ENCODE results near the gene ZCCHC9.

ZCCHC9 gene

DNA sequence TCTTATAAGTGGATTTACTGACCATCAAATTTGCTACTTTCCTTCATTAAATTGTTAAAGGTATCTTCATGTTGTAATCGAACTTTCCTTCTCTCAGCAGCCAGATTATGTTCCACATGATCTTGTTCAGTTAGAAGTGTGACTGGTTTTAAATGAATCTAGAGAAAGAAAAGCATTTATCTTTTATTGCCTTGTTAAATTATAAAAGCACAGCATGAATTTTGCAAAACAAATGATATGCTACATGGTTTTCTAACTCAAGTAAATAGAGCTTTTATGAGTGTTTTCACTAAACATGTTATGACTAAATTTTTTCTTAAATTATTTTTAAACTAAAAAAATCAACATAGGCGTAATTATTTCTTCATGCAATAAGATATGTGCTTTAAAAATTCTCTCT is 58.5 kb downstream of the ZCCHC9 start:
- no peak for DNase-seq

DNA sequence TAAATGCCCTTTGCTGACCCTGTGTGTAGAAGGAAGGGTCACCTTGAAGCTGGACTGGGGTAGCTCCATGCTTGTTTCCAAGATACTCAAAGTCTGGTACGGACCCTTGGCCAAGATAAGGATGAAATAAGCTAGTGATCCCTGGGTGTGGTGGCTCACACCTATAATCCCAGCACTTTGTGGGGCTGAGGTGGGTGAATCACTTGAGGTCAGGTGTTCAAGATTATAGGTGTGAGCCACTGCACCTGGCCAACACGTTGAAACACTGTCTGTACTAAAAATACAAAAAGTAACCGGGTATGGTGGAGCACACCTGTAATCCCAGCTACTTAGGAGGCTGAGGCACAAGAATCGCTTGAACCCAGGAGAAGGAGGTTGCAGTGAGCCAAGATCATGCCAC is 59.3 kb downstream of the ZCCHC9 start:
- no peak for DNase-seq

DNA sequence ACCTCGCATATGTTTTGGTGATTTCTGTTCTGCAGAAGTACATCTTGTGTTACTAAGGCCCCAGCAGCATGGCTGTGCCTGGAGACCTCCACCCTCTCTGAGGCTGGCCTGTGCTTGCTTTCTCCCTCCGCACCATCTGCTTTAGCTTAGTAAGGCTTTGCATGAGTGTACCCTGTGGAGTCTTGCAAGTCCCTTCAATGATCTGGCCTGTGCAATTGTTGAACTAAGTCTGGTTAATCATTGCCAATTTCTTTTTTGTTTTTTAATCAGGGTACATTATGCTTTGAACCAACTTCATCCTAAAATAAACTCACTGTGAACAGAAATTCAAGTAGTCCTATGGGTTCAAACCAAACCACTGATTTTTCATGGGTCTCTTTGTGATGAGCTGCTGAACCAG is 60.2 kb downstream of the ZCCHC9 start:
- no peak for DNase-seq
